Transverse colon (tissue), 4 donors: ENCODE measurements around the gene CCDC148. TPM values are rescaled to one million over a fixed set of nuclear protein-coding genes. Genes with fewer than 3 reads are reported as not detected.

Experiments
- DNase-seq: peaks from one replicate; pipeline ENCODE4 v3.0.0-alpha.2; 2019
- H3K27ac ChIP-seq, 4 donors: fragments of 200-600 bp; sonication (generic); 2 replicates each; pipeline ENCODE4 v1.5.1; 2016 to 2018; ENCODE audit warnings: inconsistent platforms in 4 of 4
- H3K27me3 ChIP-seq: fragments of 200-600 bp; sonication (generic); 2 replicates; pipeline ENCODE4 v1.5.1; 2017; ENCODE audit warnings: inconsistent platforms
- H3K36me3 ChIP-seq, 4 donors: fragments of 200-600 bp; sonication (generic); 2 replicates each; pipeline ENCODE4 v1.5.1; 2017 to 2019; ENCODE audit warnings: inconsistent platforms in 4 of 4
- H3K4me1 ChIP-seq, 4 donors: fragments of 200-600 bp; sonication (generic); 2 replicates each; pipeline ENCODE4 v1.5.1; 2017 to 2020; ENCODE audit warnings: inconsistent platforms in 4 of 4
- H3K4me3 ChIP-seq, 4 donors: fragments of 200-600 bp; sonication (generic); 1 replicate in 1 of 4; 2 replicates in 3 of 4; pipeline versions ENCODE4 v1.5.1 to v1.6.1; 2017 to 2019; ENCODE audit warnings: inconsistent platforms in 4 of 4
- H3K9me3 ChIP-seq, 2 donors: fragments of 200-600 bp; sonication (generic); 2 replicates each; pipeline ENCODE4 v1.5.1; 2017 to 2019; ENCODE audit warnings: inconsistent platforms in 2 of 2
- EP300 ChIP-seq: sonication (generic); formaldehyde crosslinking; IDR thresholded peaks from one replicate; pipeline ENCODE4 v1.6.1; 2017; ENCODE audit warnings: antibody characterized with exemption, low read depth
- POLR2A ChIP-seq: fragments of 450-650 bp; IDR thresholded peaks from one replicate; pipeline ENCODE4 v1.6.1; 2016; ENCODE audit warnings: antibody characterized with exemption, mild to moderate bottlenecking, moderate library complexity
- POLR2AphosphoS5 ChIP-seq, 3 donors: sonication (generic); formaldehyde crosslinking; IDR thresholded peaks; one replicate each; pipeline ENCODE4 v1.6.1; 2016; ENCODE audit warnings: antibody characterized with exemption in 3 of 3
- WGBS, 2 donors: methylation state at CpG; one replicate each; pipeline ENCODE4 v1.1.5; 2018; ENCODE audit warnings: low coverage in 1 of 2; 5-methylcytosine and 5-hydroxymethylcytosine counted together
- in situ Hi-C, 4 donors: fragments of 200-750 bp; cut with MboI; loops; one replicate each; pipeline versions ENCODE4 v1.15.0 to v1.15.1; 2017; ENCODE audit warnings: low sequenced_read_pairs in 3 of 4, low pct_ligation_motif_present in 1 of 4, low pct_unique_long_range_greater_than_20kb in 1 of 4
- intact Hi-C: fragments of 100-400 bp; cut with DNase I; formaldehyde crosslinking; loops from one replicate; pipeline ENCODE4 v1.15.1; 2023; ENCODE audit warnings: low total_unique reads
- total RNA-seq, 4 donors: library from RNA; depleted of rRNA; stranded (reverse); fragments of >200 nt; gene quantifications; one replicate each; pipeline ENCODE4 v1.1.0, GENCODE V29; 2016
- TF ChIP-seq, protein P1 (sequence below), 5 experiments: fragments of 200-600 bp in 3 of 5; fragments of 450-650 bp in 2 of 5; sonication (generic) in 3 of 5; IDR thresholded peaks; 1 replicate in 2 of 5; 2 replicates in 3 of 5; pipeline ENCODE4 v1.5.1; 2016 to 2017; ENCODE audit warnings: antibody characterized with exemption in 5 of 5, inconsistent platforms in 3 of 5, mild to moderate bottlenecking in 2 of 5, moderate library complexity in 1 of 5

CCDC148 gene
- total RNA-seq, 4 donors from 2014 or later = 0.48 TPM; not detected in 3

DNA sequence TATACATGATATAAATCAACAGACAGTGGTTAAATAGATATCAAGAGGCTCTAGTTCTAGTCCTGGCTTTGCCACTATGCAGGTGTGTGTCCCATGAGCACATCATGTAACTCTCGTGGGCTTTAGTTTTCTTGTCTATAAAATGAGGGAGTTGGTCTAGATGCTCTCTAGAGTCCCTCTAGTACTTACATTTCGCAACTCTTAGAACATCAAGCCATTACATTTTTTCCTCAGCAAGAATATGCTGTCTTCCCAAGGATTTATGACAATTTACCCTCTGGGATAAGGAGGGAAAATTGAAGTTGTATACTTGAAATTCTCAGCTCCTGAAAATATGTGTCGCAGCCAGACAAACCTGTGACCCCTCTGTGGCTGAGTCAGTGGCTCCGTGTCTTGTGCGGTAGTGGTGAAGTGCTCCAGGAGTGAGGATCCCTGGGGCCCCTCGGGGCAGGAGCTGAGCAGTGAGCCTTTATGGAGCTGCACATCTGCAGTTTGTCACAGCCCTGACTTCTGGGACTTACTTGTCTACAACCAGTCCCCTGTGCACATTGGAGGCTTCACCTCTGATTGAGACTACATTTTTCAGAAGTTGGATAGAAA is 7.0 kb upstream of the CCDC148 start:
- H3K27ac ChIP-seq = no peak overlapping the region
- intact Hi-C loops = no loop called here
- no peaks in the 10 kb centered on the region for H3K9me3 ChIP-seq
- 82 to 87% methylated on average over 3 to 6 of the region's 6 CpGs for WGBS, 2 donors
- DNase-seq = no peak
- H3K36me3 ChIP-seq = no peaks in the 10 kb centered on the region
- no peak overlapping the region for H3K4me3 ChIP-seq
- TF ChIP-seq, protein P1, sequence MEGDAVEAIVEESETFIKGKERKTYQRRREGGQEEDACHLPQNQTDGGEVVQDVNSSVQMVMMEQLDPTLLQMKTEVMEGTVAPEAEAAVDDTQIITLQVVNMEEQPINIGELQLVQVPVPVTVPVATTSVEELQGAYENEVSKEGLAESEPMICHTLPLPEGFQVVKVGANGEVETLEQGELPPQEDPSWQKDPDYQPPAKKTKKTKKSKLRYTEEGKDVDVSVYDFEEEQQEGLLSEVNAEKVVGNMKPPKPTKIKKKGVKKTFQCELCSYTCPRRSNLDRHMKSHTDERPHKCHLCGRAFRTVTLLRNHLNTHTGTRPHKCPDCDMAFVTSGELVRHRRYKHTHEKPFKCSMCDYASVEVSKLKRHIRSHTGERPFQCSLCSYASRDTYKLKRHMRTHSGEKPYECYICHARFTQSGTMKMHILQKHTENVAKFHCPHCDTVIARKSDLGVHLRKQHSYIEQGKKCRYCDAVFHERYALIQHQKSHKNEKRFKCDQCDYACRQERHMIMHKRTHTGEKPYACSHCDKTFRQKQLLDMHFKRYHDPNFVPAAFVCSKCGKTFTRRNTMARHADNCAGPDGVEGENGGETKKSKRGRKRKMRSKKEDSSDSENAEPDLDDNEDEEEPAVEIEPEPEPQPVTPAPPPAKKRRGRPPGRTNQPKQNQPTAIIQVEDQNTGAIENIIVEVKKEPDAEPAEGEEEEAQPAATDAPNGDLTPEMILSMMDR (IDR thresholded peaks at IDR 0.05) = no peak
- TF ChIP-seq POLR2A (no peak), EP300 (no peak), POLR2AphosphoS5 (IDR thresholded peaks at IDR 0.05) (no peak)
- in situ Hi-C loops = loop anchor here in 2 of 4 donors (25.0 kb wide), 1 partner anchor 426 kb away; no protein-coding TSS in a partner anchor
- H3K27me3 ChIP-seq = no peaks in the 10 kb centered on the region
- H3K4me1 ChIP-seq = peaks cover 0 to 9% (median 1%) of the 10 kb centered on the region in 4 donors

DNA sequence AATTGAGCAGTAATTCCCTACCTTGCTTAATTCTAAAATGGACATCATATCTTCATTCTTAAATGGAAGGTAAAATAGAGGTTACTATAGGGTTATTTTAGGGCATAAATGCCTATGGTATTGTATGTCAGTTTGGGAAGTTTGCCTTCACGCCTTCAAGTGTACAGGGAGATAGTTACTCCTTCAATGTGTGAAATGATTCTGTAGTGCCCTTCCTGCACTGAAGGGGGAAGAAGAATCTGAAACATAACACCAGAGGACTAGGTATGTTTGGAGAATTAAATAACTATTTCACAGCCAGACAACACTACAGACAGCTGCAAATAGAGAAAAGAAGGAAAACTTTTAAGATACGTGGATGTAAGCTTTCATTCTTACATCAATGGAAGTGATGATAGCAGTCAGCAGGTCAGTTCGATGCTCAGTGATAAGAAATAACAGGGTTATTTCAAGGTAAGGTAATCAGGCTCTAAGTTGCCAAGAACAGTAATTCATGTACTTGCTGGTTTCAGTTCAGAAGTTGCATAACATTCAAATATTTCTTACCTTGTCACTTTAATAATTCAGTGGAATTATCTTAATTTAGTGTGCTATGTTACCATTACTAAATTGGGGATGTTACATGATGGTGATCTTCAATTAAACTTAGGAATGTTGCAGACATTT is 4.2 kb upstream of the CCDC148 start:
- no peak for TF ChIP-seq POLR2AphosphoS5 (IDR thresholded peaks at IDR 0.05)
- TF ChIP-seq POLR2A = no peak
- TF ChIP-seq, protein P1 (IDR thresholded peaks at IDR 0.05) = no peak
- TF ChIP-seq EP300 = no peak
- H3K27me3 ChIP-seq = no peaks in the 10 kb centered on the region
- no peaks in the 10 kb centered on the region for H3K9me3 ChIP-seq
- peaks cover 5 to 21% (median 12%) of the 10 kb centered on the region in 4 donors for H3K4me1 ChIP-seq
- no peaks in the 10 kb centered on the region for H3K36me3 ChIP-seq
- H3K4me3 ChIP-seq = no peak overlapping the region
- no peak for DNase-seq
- in situ Hi-C loops (loop anchor here in 2 of 4 donors (25.0 kb wide), 1 partner anchor 423 kb away; no protein-coding TSS in a partner anchor), intact Hi-C loops (no loop called here)
- 59 to 77% methylated on average over 3 of the region's 3 CpGs for WGBS, 2 donors
- H3K27ac ChIP-seq = no peak overlapping the region

DNA sequence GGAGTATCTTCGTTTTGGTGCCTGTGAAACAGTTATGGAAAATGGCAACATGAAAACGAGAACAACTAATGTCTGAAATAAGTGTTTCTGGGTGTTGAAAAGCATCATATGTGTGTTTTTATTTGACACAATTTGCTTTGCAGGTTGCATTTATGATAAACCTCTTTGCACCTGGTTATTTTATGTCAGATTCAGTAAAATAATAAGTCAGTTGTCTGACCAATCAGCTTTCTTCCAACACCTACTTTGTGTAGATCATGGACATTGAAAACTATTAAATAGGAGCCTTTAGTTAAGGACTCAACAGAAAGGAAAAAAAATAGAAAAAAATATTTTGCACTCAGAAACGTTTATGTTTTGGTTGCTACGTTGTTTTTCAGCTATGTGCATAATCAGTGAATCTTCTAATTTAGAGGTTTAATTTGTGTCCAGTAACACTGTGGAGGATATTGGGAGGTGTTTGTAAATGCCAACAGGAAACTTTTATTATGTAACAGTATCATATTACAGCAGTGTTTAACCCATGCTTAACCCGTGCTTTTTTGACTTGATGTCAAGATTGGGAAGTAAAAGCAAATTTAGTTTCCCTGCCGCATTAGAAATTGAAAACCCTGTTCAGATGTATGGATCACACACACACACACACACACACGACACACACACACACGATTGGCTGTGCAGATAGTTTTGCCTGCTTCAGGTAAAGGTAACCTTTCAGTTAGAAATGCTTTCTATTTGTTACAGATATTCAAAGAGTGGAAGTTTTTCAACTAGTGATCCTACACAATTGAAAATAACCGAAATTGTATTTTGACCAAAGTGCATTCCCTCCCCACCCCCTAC is 2.8 kb upstream of the CCDC148 start:
- Histone ChIP-seq H3K36me3 (no peaks in the 10 kb centered on the region), H3K9me3 (no peaks in the 10 kb centered on the region), H3K4me1 (peaks cover 5 to 21% (median 13%) of the 10 kb centered on the region in 4 donors), H3K27ac (no peak overlapping the region), H3K4me3 (no peak overlapping the region), H3K27me3 (no peaks in the 10 kb centered on the region)
- TF ChIP-seq, protein P1 (IDR thresholded peaks at IDR 0.05) = no peak
- TF ChIP-seq POLR2A (no peak), EP300 (no peak), POLR2AphosphoS5 (IDR thresholded peaks at IDR 0.05) (no peak)
- intact Hi-C loops (loop anchor here (5.0 kb wide), 1 partner anchor 178 kb away; no protein-coding TSS in a partner anchor), in situ Hi-C loops (loop anchor here in 2 of 4 donors (25.0 kb wide), 1 partner anchor 422 kb away; no protein-coding TSS in a partner anchor)
- DNase-seq = no peak
- WGBS, 2 donors = 80 to 82% methylated on average over 9 of the region's 9 CpGs

DNA sequence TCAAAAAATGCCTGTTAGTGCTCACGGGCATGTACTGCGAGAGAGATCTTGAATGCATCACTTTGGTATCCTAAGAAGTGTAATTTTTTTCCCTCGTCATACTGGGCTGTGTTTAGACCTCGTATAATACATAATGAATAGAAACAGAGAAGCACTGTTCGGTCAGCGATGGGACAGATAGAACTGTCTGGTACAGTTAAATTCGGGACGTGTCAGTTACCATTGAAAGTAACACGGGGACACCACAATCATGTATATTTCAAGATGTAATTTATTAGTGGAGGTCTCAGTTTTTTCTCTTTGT is 2.0 kb upstream of the CCDC148 start:
- Histone ChIP-seq H3K4me3 (peak overlapping the region in 3 of 4 donors; percentile 89 to 95 (median 94)), H3K9me3 (no peaks in the 10 kb centered on the region), H3K36me3 (no peaks in the 10 kb centered on the region), H3K27me3 (no peaks in the 10 kb centered on the region), H3K4me1 (peaks cover 5 to 21% (median 13%) of the 10 kb centered on the region in 4 donors), H3K27ac (peak overlapping the region in 3 of 4 donors; percentile 97)
- TF ChIP-seq EP300 (no peak), POLR2AphosphoS5 (IDR thresholded peaks at IDR 0.05) (no peak), POLR2A (no peak)
- TF ChIP-seq, protein P1 (IDR thresholded peaks at IDR 0.05) = no peak
- intact Hi-C loops (loop anchor here (5.0 kb wide), 1 partner anchor 179 kb away; no protein-coding TSS in a partner anchor), in situ Hi-C loops (loop anchor here in 2 of 4 donors (25.0 kb wide), 1 partner anchor 421 kb away; no protein-coding TSS in a partner anchor)
- 44 to 49% methylated on average over 9 of the region's 9 CpGs for WGBS, 2 donors
- no peak for DNase-seq
